Hematopoietic multipotent progenitor cell (in vitro differentiated cells): ENCODE measurements around the gene PCDHA11. TPM values are rescaled to one million over a fixed set of nuclear protein-coding genes. Genes with fewer than 3 reads are reported as not detected.
A peak's percentile ranks its signal among the peaks of the same experiment; 100 is the strongest.
"Not testable (repeated sequence)": the region's sequence is repeated elsewhere in the genome, so short reads cannot be mapped to it uniquely, and the experiment has no call there.

Source experiments
- DNase-seq, 3 donors: peaks; one replicate each; pipeline ENCODE4 v3.0.0-alpha.2; 2011 to 2015; ENCODE audit warnings: low read depth in 2 of 3, low spot score in 2 of 3
- total RNA-seq: library from RNA; depleted of rRNA; stranded (reverse); fragments of >200 nt; gene quantifications from one replicate; pipeline ENCODE4 v1.2.3, GENCODE V29; 2012

The PCDHA11 gene
- total RNA-seq, 1 donor = under 0.01 TPM

GRCh38 chr5:140848139-140849102 lies 20.3 kb upstream of the PCDHA11 start, which contains the start of gene PCDHA9:
Gene PCDHA9, plus strand, starts transcription at chr5:140848382. Its CDS starts 114 bp downstream, at chr5:140848496.
- not testable (repeated sequence) for DNase-seq

- not testable (repeated sequence) for DNase-seq
Observed at GRCh38 chr5:140849831-140850634, 18.7 kb upstream of the PCDHA11 start.

- DNase-seq = peak in 1 of 3 donors; percentile 24
Observed at GRCh38 chr5:140855772-140856674, 12.7 kb upstream of the PCDHA11 start, which contains the start of gene PCDHA10. Gene PCDHA10, plus strand, starts transcription at chr5:140855897. Its CDS starts 152 bp downstream, at chr5:140856049.

GRCh38 chr5:140857177-140857986 lies 11.4 kb upstream of the PCDHA11 start:
- DNase-seq = no peak

GRCh38 chr5:140857987-140858240 lies 10.8 kb upstream of the PCDHA11 start:
- no peak for DNase-seq

GRCh38 chr5:140862441-140863295 lies 6.1 kb upstream of the PCDHA11 start:
- DNase-seq = no peak

GRCh38 chr5:140869555-140869886 lies 764 bp downstream of the PCDHA11 start:
- no peak for DNase-seq

GRCh38 chr5:140870221-140871201 lies 1.8 kb downstream of the PCDHA11 start:
- no peak for DNase-seq

GRCh38 chr5:140875085-140876065 lies 6.6 kb downstream of the PCDHA11 start, which contains the start of gene PCDHA12:
Gene PCDHA12, plus strand, starts transcription at chr5:140875308. Its CDS starts 165 bp downstream, at chr5:140875473.
- no peak for DNase-seq

GRCh38 chr5:140876541-140877261 lies 7.9 kb downstream of the PCDHA11 start:
- not testable (repeated sequence) for DNase-seq

GRCh38 chr5:140877262-140877581 lies 8.5 kb downstream of the PCDHA11 start:
- no peak for DNase-seq

GRCh38 chr5:140881889-140882590 lies 13.3 kb downstream of the PCDHA11 start, which contains the start of gene PCDHA13:
Gene PCDHA13, plus strand, starts transcription at chr5:140882124. Its CDS starts 145 bp downstream, at chr5:140882269.
- DNase-seq = no peak

- DNase-seq = no peak
Observed at GRCh38 chr5:140882591-140882899, 13.8 kb downstream of the PCDHA11 start.

- no peak for DNase-seq
Observed at GRCh38 chr5:140883373-140883772, 14.6 kb downstream of the PCDHA11 start.
